Measurements from ENCODE around the gene EPC2. TPM values are rescaled to one million over a fixed set of nuclear protein-coding genes. Genes with fewer than 3 reads are reported as not detected.

EPC2 gene
- total RNA-seq, 2 experiments from 2014 or later, result 39.2 to 45.2 TPM

DNA sequence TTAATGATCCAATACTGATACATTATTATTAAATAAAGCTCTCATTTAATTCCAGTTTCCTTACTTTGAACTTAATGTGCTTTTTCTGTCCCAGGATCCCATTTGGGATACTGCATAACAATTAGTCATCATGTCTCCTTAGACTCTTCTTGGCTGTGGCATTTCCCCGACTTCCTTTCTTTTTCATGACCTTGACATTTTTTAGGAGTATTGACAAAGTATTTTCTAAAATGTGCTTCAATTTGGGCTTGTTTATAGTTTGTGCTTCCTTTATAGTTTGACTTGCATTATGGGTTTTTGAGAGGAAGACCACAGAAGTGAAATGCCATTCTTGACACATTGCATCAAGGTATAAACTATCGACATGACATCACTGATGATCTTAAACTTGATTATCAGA lies 184.4 kb downstream of the EPC2 start:
- Mint-ChIP-seq H3K9me3 (peaks cover 5% of the 10 kb centered on the region), H3K4me1 (peaks cover 1% of the 10 kb centered on the region), H3K4me3 (no peak overlapping the region), H3K36me3 (no peaks in the 10 kb centered on the region), H3K27me3 (peaks cover 8% of the 10 kb centered on the region), H3K27ac (no peak overlapping the region)
- POLR2A ChIA-PET, result no interaction called here
- ATAC-seq (ENCODE audit: low read depth) (no peak), DNase-seq (no peak)

- H3K4me1 Mint-ChIP-seq, result peaks cover 1% of the 10 kb centered on the region
- no peaks in the 10 kb centered on the region for H3K36me3 Mint-ChIP-seq
- no peak for DNase-seq
- POLR2A ChIA-PET, result no interaction called here
- peaks cover 4% of the 10 kb centered on the region for H3K27me3 Mint-ChIP-seq
- no peak overlapping the region for H3K4me3 Mint-ChIP-seq
- no peak overlapping the region for H3K27ac Mint-ChIP-seq
- H3K9me3 Mint-ChIP-seq, result peaks cover 5% of the 10 kb centered on the region
- no peak for ATAC-seq (ENCODE audit: low read depth)
These were observed 185.1 kb downstream of the EPC2 start for GRCh38 chr2:148829618-148830017.

DNA sequence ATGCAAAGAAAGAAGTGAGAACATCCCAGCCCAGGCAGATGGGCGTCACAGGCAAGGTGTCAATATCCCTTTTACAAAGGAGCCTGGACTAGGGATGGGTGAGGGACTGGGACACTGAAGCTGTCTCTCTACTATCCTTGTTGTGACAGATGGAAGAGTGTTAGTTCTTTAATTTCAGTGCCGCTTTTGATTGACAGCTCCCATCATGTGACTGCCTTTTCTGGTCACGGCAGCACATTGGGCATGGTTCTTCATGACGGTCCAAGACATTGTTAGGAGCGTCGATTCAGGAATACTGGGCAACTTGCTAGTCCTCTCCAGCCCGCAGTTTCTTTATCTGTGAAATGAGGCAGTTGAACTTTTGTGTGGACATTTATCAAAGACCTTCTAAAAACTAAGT lies 188.1 kb downstream of the EPC2 start:
- Mint-ChIP-seq H3K4me3 (no peak overlapping the region), H3K27me3 (peaks cover 8% of the 10 kb centered on the region), H3K4me1 (peaks cover 1% of the 10 kb centered on the region), H3K36me3 (no peaks in the 10 kb centered on the region), H3K9me3 (peaks cover 6% of the 10 kb centered on the region), H3K27ac (no peak overlapping the region)
- ATAC-seq (ENCODE audit: low read depth), result no peak
- POLR2A ChIA-PET, result no interaction called here
- no peak for DNase-seq

Other genes starting within 250 kb of the EPC2 start
- gene KIF5C, start 230.5 kb downstream of the EPC2 start, total RNA-seq, result 10 to 100 TPM; 13.3 to 14.2 TPM